AG08395 (cell line): Measurements from ENCODE around the gene C1QTNF6.

ENCODE experiments used
- DNase-seq: peaks from one replicate; pipeline ENCODE4 v3.0.0; 2012; ENCODE audit warnings: mixed read lengths, low spot score

C1QTNF6 gene

GRCh38 chr22:37141971-37142370 lies 46.1 kb downstream of the C1QTNF6 start:
- no peak for DNase-seq

GRCh38 chr22:37141476-37141875 lies 46.6 kb downstream of the C1QTNF6 start:
- DNase-seq: no peak

- DNase-seq: no peak
Observed at GRCh38 chr22:37140686-37141323, 47.2 kb downstream of the C1QTNF6 start.

- DNase-seq: no peak
Observed at GRCh38 chr22:37139762-37140161, 48.3 kb downstream of the C1QTNF6 start.

GRCh38 chr22:37138849-37139561 lies 49.0 kb downstream of the C1QTNF6 start:
- no peak for DNase-seq

GRCh38 chr22:37137903-37138665 lies 50.0 kb downstream of the C1QTNF6 start:
- DNase-seq: no peak

GRCh38 chr22:37137131-37137530 lies 50.9 kb downstream of the C1QTNF6 start:
- DNase-seq: no peak

- no peak for DNase-seq
Observed at GRCh38 chr22:37135023-37135422, 53.0 kb downstream of the C1QTNF6 start.

- DNase-seq: no peak
Observed at GRCh38 chr22:37133304-37134018, 54.6 kb downstream of the C1QTNF6 start.

GRCh38 chr22:37132773-37133172 lies 55.3 kb downstream of the C1QTNF6 start:
- no peak for DNase-seq
